Fibroblast of the aortic adventitia (primary cell): Measurements from ENCODE around the gene ALG11. TPM values are rescaled to one million over a fixed set of nuclear protein-coding genes. Genes with fewer than 3 reads are reported as not detected.

Source experiments
- DNase-seq: peaks from one replicate; pipeline ENCODE4 v3.0.0-alpha.2; 2010; ENCODE audit warnings: low read depth
- H3K4me3 ChIP-seq: 2 replicates; pipeline ENCODE4 v1.5.1; 2011; ENCODE audit warnings: low read depth, mild to moderate bottlenecking, control low read depth, low read length, moderate library complexity
- total RNA-seq: library from RNA; depleted of rRNA; stranded (reverse); fragments of >200 nt; gene quantifications from 2 replicates; pipeline ENCODE4 v1.2.3, GENCODE V29; 2012; ENCODE audit warnings: low replicate concordance
- TF ChIP-seq, protein P1 (sequence below): IDR thresholded peaks from 2 replicates; pipeline ENCODE4 v1.5.1; 2011; ENCODE audit warnings: mild to moderate bottlenecking, low read length, control low read depth, inconsistent platforms; ENCODE audit not compliant: insufficient read depth

ALG11 gene
- total RNA-seq, 1 donor = 36.3 TPM

DNA sequence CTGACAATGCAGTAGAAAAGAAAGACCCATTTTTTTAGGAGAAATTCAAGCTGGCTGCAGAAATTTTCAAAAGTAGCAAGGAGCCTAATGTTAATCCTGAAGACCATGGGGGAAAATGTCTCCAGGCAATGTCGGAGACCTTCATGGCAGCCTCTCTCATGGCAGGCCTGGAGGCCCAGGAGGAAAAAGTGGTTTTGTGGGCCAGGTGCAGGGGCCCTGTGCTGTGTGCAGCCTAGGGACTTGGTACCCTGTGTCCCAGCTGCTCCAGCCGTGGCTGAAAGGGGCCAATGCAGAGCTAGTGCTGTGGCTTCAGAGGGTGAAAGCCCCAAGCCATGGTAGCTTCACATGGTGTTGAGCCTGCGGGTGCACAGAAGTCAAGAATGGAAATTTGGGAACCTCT, 4.1 kb downstream of the ALG11 start:
- H3K4me3 ChIP-seq = no peak overlapping the region
- DNase-seq = no peak
- TF ChIP-seq, protein P1, sequence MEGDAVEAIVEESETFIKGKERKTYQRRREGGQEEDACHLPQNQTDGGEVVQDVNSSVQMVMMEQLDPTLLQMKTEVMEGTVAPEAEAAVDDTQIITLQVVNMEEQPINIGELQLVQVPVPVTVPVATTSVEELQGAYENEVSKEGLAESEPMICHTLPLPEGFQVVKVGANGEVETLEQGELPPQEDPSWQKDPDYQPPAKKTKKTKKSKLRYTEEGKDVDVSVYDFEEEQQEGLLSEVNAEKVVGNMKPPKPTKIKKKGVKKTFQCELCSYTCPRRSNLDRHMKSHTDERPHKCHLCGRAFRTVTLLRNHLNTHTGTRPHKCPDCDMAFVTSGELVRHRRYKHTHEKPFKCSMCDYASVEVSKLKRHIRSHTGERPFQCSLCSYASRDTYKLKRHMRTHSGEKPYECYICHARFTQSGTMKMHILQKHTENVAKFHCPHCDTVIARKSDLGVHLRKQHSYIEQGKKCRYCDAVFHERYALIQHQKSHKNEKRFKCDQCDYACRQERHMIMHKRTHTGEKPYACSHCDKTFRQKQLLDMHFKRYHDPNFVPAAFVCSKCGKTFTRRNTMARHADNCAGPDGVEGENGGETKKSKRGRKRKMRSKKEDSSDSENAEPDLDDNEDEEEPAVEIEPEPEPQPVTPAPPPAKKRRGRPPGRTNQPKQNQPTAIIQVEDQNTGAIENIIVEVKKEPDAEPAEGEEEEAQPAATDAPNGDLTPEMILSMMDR = no peak

DNA sequence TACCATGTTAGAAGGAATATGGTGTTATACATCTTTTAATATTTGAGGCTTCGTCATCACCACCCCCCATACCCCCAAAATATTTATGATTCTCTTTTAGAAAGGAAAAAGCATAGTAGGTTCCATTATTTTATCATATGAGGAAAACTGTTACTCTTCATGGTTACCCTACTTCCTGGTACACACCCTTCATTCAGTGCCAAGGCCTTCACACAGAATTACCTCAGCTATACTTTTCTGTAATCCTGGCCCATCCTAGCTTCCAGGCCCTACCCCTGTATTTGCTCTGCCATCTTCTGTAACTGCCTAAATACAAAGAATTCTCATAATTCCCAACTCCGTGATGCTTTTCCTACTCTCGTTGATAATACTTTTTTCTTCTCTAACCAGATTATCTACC, 8.0 kb downstream of the ALG11 start:
- TF ChIP-seq, protein P1 = no peak
- DNase-seq = no peak
- no peak overlapping the region for H3K4me3 ChIP-seq

DNA sequence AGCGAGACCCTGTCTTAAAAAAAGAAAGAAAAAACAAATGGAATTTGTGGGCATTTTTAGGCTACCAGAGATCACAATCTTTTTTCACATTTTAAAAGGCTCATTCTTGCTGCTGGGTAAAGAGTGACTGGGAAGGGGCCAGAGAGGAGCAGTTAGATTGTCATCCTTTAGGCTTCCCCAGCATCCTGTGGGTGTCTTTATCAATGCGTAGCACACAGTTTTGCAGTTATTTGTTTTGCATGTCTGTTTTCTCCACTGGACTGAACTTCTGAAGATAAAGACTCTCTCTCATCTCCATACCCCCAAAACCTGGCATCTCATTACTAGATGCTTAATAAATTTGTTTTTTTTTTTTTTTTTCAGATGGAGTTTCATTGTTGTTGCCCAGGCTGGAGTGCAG, 10.2 kb downstream of the ALG11 start:
- no peak for DNase-seq
- H3K4me3 ChIP-seq = no peak overlapping the region
- TF ChIP-seq, protein P1 = no peak

DNA sequence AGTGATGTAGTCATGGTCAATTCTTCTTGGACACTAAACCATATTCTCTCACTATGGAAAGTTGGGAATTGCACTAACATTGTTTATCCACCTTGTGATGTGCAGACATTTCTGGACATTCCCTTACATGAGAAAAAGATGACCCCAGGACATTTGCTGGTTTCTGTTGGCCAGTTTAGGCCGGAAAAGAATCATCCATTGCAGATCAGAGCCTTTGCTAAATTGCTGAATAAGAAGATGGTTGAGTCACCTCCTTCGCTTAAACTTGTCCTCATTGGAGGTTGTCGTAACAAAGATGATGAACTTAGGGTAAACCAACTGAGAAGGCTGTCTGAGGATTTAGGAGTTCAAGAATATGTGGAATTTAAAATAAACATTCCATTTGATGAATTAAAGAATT, 12.3 kb downstream of the ALG11 start, which contains the start of gene UTP14C:
TSS of gene UTP14C (plus strand) at position 211 of the 400 bp plus-strand sequence. CDS start 4,114 bp downstream, outside the sequence.
- TF ChIP-seq, protein P1 = no peak
- H3K4me3 ChIP-seq = no peak within 1 kb of the TSS
- no peak for DNase-seq

DNA sequence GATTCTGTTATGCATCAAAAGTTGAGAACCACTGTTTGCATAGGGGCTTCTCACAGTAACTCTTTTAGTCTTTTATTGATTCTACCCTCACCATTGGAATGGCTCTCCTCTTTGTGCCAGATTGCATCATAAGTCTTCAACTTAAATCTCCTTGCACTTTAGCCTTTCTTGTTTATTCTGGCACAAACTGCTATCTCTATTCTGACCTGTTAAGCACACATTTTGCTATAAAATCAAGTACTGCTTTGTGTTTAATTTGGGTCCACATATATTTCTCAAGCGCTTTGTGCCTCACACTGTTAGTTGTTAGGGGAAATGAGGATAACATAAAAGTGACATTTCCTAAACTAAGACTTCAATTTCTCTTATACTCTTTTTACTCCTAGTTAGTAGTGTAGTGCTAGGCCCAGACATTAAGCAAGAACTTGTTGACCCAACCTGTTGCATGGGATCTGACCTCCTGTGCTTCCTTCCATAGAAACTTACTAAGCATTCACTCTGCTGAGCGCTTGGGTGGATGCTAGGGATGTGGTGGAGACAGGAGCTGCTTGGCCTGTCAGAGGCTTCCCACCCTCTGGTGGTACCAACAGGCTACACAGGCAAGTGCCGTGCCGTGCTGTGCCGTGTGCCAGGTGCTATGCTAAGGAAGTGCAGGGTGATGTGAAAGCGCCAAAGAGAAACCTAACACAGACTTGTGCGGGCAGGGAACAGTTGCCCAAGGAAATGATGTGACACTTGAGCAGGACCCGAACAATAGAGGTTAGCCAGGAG, 13.5 kb downstream of the ALG11 start:
- TF ChIP-seq, protein P1 = no peak
- DNase-seq = no peak
- H3K4me3 ChIP-seq = no peak overlapping the region

DNA sequence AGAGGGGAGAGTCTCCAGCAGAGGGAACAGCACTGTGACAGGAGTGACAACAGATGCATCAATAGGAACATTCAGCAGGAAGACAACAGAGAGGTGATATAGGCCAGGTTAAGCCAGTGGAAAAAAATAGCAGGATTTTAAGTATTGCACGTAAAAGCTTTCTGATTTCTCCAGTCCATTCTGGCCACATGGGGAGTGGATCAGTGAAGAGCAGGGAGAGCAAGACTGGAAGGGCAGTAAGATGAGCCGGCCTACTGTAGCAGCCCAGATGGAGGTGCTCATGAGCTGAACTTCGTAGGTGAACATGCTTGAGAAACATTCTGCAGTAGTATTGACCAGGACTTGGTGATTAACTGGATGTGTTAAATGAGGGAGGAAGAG, 14.0 kb downstream of the ALG11 start:
- no peak for DNase-seq
- TF ChIP-seq, protein P1 = no peak
- no peak overlapping the region for H3K4me3 ChIP-seq
